Keratinocyte (primary cell): ENCODE results near the gene TMEM53. TPM values are rescaled to one million over a fixed set of nuclear protein-coding genes. Genes with fewer than 3 reads are reported as not detected.
"Not testable (repeated sequence)": the region's sequence is repeated elsewhere in the genome, so short reads cannot be mapped to it uniquely, and the experiment has no call there.

Experiments used
- DNase-seq: peaks from one replicate; pipeline ENCODE4 v3.0.0-alpha.2; 2011; ENCODE audit warnings: low read depth, missing footprints, low spot score
- FAIRE-seq: peaks from 2 replicates; lab custom pipeline; 2011; peaks lifted over from hg19 to GRCh38; lab: Jason Lieb, UNC
- H2AFZ ChIP-seq: 2 replicates; pipeline ENCODE4 v1.6.0; 2012; ENCODE audit warnings: low read length, control low read depth, inconsistent platforms; ENCODE audit not compliant: control insufficient read depth
- H3K27ac ChIP-seq: 2 replicates; pipeline ENCODE4 v1.5.1; 2011; ENCODE audit warnings: low read length; ENCODE audit not compliant: control insufficient read depth, insufficient read depth
- H3K27me3 ChIP-seq: 3 replicates; pipeline ENCODE4 v1.6.0; 2011; ENCODE audit warnings: low read length; ENCODE audit not compliant: control insufficient read depth, insufficient read depth; ENCODE audit errors: extremely low read depth
- H3K36me3 ChIP-seq, 2 experiments: 2 replicates in 1 of 2; 3 replicates in 1 of 2; pipeline ENCODE4 v1.5.1; 2011; ENCODE audit warnings: low read length in 2 of 2, mild to moderate bottlenecking in 1 of 2; ENCODE audit not compliant: control insufficient read depth in 2 of 2, insufficient read depth in 2 of 2; ENCODE audit errors: extremely low read depth in 1 of 2
- H3K4me1 ChIP-seq: 3 replicates; pipeline ENCODE4 v1.5.1; 2011; ENCODE audit warnings: low read length; ENCODE audit not compliant: control insufficient read depth, insufficient read depth; ENCODE audit errors: extremely low read depth
- H3K4me2 ChIP-seq: 3 replicates; pipeline ENCODE4 v1.6.0; 2011; ENCODE audit warnings: low read depth, low read length; ENCODE audit not compliant: control insufficient read depth, insufficient read depth; ENCODE audit errors: extremely low read depth
- H3K4me3 ChIP-seq, 3 experiments: fragments of 200-600 bp in 1 of 3; sonication (generic) in 1 of 3; 2 replicates in 2 of 3; 3 replicates in 1 of 3; pipeline ENCODE4 v1.5.1; 2011 to 2016; ENCODE audit warnings: low read length in 3 of 3, mild to moderate bottlenecking in 3 of 3, control low read depth in 2 of 3, inconsistent platforms in 1 of 3, low read depth in 1 of 3, mixed read lengths in 1 of 3, mixed run types in 1 of 3, moderate library complexity in 1 of 3; ENCODE audit not compliant: control insufficient read depth in 2 of 3, insufficient read depth in 2 of 3; ENCODE audit errors: extremely low read depth in 1 of 3
- H3K79me2 ChIP-seq: 2 replicates; pipeline ENCODE4 v1.6.0; 2012; ENCODE audit warnings: low read length; ENCODE audit not compliant: control insufficient read depth, insufficient read depth
- H3K9ac ChIP-seq: 3 replicates; pipeline ENCODE4 v1.6.0; 2011; ENCODE audit warnings: low read length; ENCODE audit not compliant: control insufficient read depth, insufficient read depth; ENCODE audit errors: extremely low read depth
- H3K9me1 ChIP-seq: 3 replicates; pipeline ENCODE4 v1.6.0; 2011; ENCODE audit warnings: low read length; ENCODE audit not compliant: control insufficient read depth, insufficient read depth; ENCODE audit errors: extremely low read depth
- H3K9me3 ChIP-seq: 2 replicates; pipeline ENCODE4 v1.5.1; 2012; ENCODE audit warnings: low read depth, low read length; ENCODE audit not compliant: control insufficient read depth
- H4K20me1 ChIP-seq: 3 replicates; pipeline ENCODE4 v1.6.0; 2011; ENCODE audit warnings: low read length; ENCODE audit not compliant: control insufficient read depth, insufficient read depth; ENCODE audit errors: extremely low read depth
- CTCF ChIP-seq, 3 experiments: IDR thresholded peaks in 1 of 3; conservative IDR thresholded peaks in 1 of 3; optimal IDR thresholded peaks in 1 of 3; 2 replicates in 2 of 3; 3 replicates in 1 of 3; pipeline versions ENCODE3 to v1.5.1; 2011; ENCODE audit warnings: low read length in 3 of 3, mild to moderate bottlenecking in 3 of 3, moderate library complexity in 2 of 3, control low read depth in 1 of 3, inconsistent platforms in 1 of 3; ENCODE audit not compliant: insufficient read depth in 2 of 3; ENCODE audit errors: extremely low read depth in 1 of 3
- EZH2 ChIP-seq: IDR thresholded peaks from one replicate; pipeline ENCODE4 v1.6.1; 2012; ENCODE audit warnings: inconsistent platforms, mild to moderate bottlenecking, low read length, moderate library complexity
- dilution Hi-C: fragments of 300-500 bp; cut with MboI; formaldehyde crosslinking; loops from one replicate; pipeline ENCODE4 v1.7.0; 2020; ENCODE audit warnings: low sequenced_read_pairs; ENCODE audit not compliant: extremely low pct_ligation_motif_present
- polyA plus RNA-seq, 5 experiments: library from polyadenylated mRNA; depleted of rRNA in 3 of 5; stranded (reverse) in 3 of 5; stranded (forward) in 1 of 5; unstranded in 1 of 5; fragments of >200 nt; gene quantifications; 1 replicate in 1 of 5; 2 replicates in 3 of 5; 3 replicates in 1 of 5; pipeline versions ENCODE4 v1.2.1 to v1.2.3, GENCODE V29; 2011 to 2012; ENCODE audit warnings: missing spikeins in 2 of 5, low read depth in 1 of 5, low replicate concordance in 1 of 5

Gene TMEM53
- polyA plus RNA-seq, 1 donor (not counting 4 experiments of a cell fraction or from before 2014, with no cell fraction given) = 5.6 TPM

- Histone ChIP-seq H2AFZ (no peak overlapping the region), H3K9me1 (peaks cover 2% of the 10 kb centered on the region), H3K27me3 (no peaks in the 10 kb centered on the region), H3K36me3 (no peaks in the 10 kb centered on the region), H3K4me2 (no peak overlapping the region), H4K20me1 (no peaks in the 10 kb centered on the region), H3K9me3 (no peaks in the 10 kb centered on the region), H3K9ac (no peak overlapping the region), H3K27ac (no peak overlapping the region), H3K79me2 (no peaks in the 10 kb centered on the region), H3K4me1 (peaks cover 17% of the 10 kb centered on the region), H3K4me3 (no peak overlapping the region)
- dilution Hi-C loops = no loop called here
- no peak for TF ChIP-seq EZH2
- TF ChIP-seq CTCF (optimal IDR thresholded peaks at IDR 0.05 in 1 of 3, IDR thresholded peaks at IDR 0.05 in 1 of 3, conservative IDR thresholded peaks at IDR 0.05 in 1 of 3; ENCODE audit: extremely low read depth in 1 of 3, insufficient read depth in 2 of 3, low read length in 3 of 3) = no peak
- FAIRE-seq (no peak), DNase-seq (no peak)
Measured at GRCh38 chr1:44672254-44672955, 1.9 kb downstream of the TMEM53 start.

- Histone ChIP-seq H3K9ac (no peak overlapping the region), H3K4me3 (no peak overlapping the region), H3K79me2 (no peaks in the 10 kb centered on the region), H3K9me3 (no peaks in the 10 kb centered on the region), H4K20me1 (no peaks in the 10 kb centered on the region), H3K4me1 (peaks cover 17% of the 10 kb centered on the region), H3K27me3 (no peaks in the 10 kb centered on the region), H3K36me3 (no peaks in the 10 kb centered on the region), H3K9me1 (peaks cover 2% of the 10 kb centered on the region), H2AFZ (no peak overlapping the region), H3K27ac (no peak overlapping the region), H3K4me2 (no peak overlapping the region)
- TF ChIP-seq CTCF (optimal IDR thresholded peaks at IDR 0.05 in 1 of 3, IDR thresholded peaks at IDR 0.05 in 1 of 3, conservative IDR thresholded peaks at IDR 0.05 in 1 of 3; ENCODE audit: extremely low read depth in 1 of 3, insufficient read depth in 2 of 3, low read length in 3 of 3) = no peak
- no peak for TF ChIP-seq EZH2
- dilution Hi-C loops = no loop called here
- FAIRE-seq (no peak), DNase-seq (no peak)
Measured at GRCh38 chr1:44670751-44671640, 3.3 kb downstream of the TMEM53 start.

GRCh38 chr1:44666719-44667118, 7.6 kb downstream of the TMEM53 start:
- FAIRE-seq, H3K9me3 ChIP-seq, H3K79me2 ChIP-seq, H3K9me1 ChIP-seq, H3K27ac ChIP-seq, H3K4me2 ChIP-seq, H3K36me3 ChIP-seq, H4K20me1 ChIP-seq, H3K4me3 ChIP-seq, DNase-seq, H3K9ac ChIP-seq, H2AFZ ChIP-seq, dilution Hi-C loops, H3K27me3 ChIP-seq, H3K4me1 ChIP-seq: not testable (repeated sequence)
